Keratinocyte (primary cell): ENCODE measurements around the gene DAPP1.

Experiments
- EZH2 ChIP-seq: IDR thresholded peaks from one replicate; pipeline ENCODE4 v1.6.1; 2012; ENCODE audit warnings: inconsistent platforms, mild to moderate bottlenecking, low read length, moderate library complexity
- TF ChIP-seq, protein P1 (sequence below), 3 experiments: IDR thresholded peaks in 1 of 3; conservative IDR thresholded peaks in 1 of 3; optimal IDR thresholded peaks in 1 of 3; 2 replicates in 2 of 3; 3 replicates in 1 of 3; pipeline versions ENCODE3 to v1.5.1; 2011; ENCODE audit warnings: low read length in 3 of 3, mild to moderate bottlenecking in 3 of 3, moderate library complexity in 2 of 3, control low read depth in 1 of 3, inconsistent platforms in 1 of 3; ENCODE audit not compliant: insufficient read depth in 2 of 3; ENCODE audit errors: extremely low read depth in 1 of 3

GRCh38 chr4:99817309-99817890, 773 bp downstream of the DAPP1 start:
- TF ChIP-seq, protein P1, sequence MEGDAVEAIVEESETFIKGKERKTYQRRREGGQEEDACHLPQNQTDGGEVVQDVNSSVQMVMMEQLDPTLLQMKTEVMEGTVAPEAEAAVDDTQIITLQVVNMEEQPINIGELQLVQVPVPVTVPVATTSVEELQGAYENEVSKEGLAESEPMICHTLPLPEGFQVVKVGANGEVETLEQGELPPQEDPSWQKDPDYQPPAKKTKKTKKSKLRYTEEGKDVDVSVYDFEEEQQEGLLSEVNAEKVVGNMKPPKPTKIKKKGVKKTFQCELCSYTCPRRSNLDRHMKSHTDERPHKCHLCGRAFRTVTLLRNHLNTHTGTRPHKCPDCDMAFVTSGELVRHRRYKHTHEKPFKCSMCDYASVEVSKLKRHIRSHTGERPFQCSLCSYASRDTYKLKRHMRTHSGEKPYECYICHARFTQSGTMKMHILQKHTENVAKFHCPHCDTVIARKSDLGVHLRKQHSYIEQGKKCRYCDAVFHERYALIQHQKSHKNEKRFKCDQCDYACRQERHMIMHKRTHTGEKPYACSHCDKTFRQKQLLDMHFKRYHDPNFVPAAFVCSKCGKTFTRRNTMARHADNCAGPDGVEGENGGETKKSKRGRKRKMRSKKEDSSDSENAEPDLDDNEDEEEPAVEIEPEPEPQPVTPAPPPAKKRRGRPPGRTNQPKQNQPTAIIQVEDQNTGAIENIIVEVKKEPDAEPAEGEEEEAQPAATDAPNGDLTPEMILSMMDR (optimal IDR thresholded peaks at IDR 0.05 in 1 of 3, IDR thresholded peaks at IDR 0.05 in 1 of 3, conservative IDR thresholded peaks at IDR 0.05 in 1 of 3; ENCODE audit: extremely low read depth in 1 of 3, insufficient read depth in 2 of 3, low read length in 3 of 3), result no peak
- TF ChIP-seq EZH2, result no peak
